IPS-NIHi7 (cell line): Measurements from ENCODE around the gene RIC1.
"Not testable (repeated sequence)": the region's sequence is repeated elsewhere in the genome, so short reads cannot be mapped to it uniquely, and the experiment has no call there.

Source experiments
- DNase-seq: peaks from one replicate; pipeline ENCODE4 v3.0.0; 2012; ENCODE audit warnings: mixed read lengths; ENCODE audit errors: extremely low spot score

Gene RIC1

DNA sequence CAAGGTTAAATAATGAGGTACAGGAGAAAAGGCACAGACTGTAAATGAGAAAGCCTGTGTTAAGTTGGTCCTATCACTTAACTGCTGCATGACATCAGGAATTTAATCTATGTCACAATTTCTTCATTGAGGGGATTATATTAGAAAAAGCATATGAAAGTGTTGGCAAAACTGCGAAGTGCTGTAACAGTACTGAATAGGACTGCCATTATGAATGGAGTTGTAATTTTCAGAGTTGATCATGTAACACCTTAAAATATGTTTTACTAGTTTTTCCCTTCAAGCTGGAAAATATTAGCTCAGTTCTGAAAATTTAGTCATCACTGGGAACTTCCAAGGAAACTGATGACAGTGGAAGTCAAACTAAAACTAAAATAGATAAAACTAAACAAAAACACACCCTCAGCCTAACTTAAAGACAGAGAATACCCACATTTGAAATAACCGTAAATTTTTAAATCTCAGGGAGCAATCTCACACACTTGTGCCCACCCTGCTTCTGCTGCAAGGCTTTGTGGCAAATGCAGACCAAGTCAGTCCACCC lies 158.9 kb downstream of the RIC1 start:
- no peak for DNase-seq

GRCh38 chr9:5789489-5789888 lies 160.6 kb downstream of the RIC1 start:
- no peak for DNase-seq

- DNase-seq, result no peak
These were observed 162.0 kb downstream of the RIC1 start for GRCh38 chr9:5790923-5791322.

- no peak for DNase-seq
These were observed 163.0 kb downstream of the RIC1 start for GRCh38 chr9:5791870-5792269.

DNA sequence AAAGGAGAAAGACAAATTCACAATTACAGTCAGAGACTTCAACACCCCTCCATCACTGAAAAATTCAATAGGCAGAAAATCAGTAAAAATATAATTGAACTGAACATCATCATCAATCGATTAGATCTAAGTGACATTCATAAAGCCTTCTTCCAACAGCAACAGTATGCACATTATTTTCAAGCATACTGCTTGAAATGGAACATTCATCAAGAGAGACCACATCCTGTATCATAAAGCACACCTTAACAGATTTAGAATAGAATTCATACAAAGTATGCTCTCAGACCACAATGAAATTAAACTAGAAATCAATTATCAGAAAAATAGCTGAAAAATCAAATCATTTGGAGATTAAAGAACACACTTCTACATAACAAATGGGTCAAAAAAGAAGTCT lies 164.9 kb downstream of the RIC1 start:
- DNase-seq, result no peak

DNA sequence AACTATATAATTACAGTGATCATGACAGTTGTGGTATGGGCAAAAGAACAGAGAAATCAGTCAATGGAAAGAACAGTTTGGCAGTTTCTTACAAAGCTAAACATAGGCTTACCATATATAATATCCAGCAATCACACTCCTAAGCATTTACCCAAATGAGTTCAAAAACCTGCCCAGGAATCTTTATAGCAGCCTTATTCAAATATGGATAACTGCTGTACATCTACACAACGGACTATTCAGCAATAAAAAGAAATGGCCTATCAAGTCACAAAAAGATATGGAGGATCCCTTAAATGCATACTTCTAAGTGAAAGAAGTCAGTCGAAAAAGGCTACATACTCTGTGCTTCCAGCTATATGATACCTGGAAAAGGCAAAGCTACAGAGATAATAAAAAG lies 167.4 kb downstream of the RIC1 start:
- DNase-seq, result no peak

GRCh38 chr9:5798581-5798980 lies 169.7 kb downstream of the RIC1 start:
- DNase-seq, result no peak

- peak; percentile 21 for DNase-seq
These were observed 170.4 kb downstream of the RIC1 start for GRCh38 chr9:5799314-5799713.

DNA sequence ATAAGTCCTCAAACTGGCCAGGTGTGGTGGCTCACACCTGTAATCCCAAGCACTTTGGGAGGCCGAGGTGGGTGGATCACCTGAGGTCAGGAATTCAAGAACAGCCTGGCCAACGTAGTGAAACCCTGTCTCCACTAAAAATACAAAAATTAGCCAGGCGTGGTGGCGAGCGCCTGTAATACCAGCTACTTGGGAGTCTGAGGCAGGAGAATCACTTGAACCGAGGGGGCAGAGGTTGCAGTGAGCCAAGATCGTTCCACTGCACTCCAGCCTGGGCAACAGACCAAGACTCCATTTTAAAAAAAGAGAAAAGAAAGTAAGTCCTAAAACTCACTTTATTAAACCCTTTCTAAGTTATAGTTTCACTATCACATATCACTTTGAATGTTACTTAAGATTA lies 171.5 kb downstream of the RIC1 start:
- not testable (repeated sequence) for DNase-seq

DNA sequence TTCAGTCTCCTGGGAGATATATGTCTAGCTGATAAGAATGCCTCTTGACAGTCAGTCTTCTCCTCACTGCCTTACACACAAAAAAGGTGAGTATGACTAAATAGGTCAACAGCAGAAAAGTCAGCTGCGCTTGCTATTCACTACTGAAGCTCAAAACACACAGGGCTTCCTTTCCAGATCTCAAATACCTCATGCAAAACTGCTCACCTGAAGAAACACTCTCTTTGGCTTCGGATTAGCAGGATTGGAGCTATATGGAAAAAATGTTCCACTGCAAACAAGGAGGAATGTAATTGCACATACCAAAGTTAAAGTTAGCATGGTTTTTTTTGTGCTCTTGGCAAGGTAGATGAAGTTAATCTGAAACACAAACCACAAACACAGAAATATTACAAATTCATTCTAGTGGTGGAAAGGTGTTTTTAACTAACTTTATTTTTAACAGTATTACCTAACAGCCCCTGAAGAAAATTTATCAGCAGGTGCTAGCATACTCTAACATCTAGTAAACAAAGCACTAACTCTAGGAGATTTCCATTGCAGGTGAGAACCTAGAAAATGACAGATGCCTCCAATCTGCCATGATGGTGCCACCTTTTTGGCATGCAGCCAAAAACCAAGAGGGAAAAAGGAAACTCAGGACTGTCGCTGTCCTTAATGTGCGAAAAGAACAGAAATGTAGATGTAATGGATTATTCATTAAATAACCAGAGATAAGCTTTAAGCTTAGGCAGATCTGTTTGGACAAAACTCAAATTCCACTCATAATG lies 172.2 kb downstream of the RIC1 start:
- no peak for DNase-seq

GRCh38 chr9:5801739-5802113 lies 172.8 kb downstream of the RIC1 start:
- DNase-seq, result no peak

DNA sequence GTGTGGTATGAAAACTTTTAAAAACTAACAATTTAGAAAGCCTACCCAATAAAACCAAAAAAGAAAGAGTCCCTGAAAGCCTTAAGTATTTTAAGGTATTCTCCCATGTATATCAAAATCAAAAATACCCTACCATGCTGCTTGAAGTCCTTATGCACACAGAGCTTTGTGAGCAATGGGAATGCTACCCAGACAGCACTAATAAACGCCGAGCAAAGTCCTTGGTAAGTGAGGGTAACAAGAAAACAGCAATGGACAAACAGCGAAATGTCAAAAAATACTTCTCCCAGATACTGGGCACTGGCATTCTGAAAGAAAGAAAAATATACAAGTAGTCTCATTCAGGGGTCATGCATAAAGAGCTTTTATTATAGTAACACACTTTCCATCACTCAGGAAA lies 176.6 kb downstream of the RIC1 start:
- DNase-seq, result no peak

DNA sequence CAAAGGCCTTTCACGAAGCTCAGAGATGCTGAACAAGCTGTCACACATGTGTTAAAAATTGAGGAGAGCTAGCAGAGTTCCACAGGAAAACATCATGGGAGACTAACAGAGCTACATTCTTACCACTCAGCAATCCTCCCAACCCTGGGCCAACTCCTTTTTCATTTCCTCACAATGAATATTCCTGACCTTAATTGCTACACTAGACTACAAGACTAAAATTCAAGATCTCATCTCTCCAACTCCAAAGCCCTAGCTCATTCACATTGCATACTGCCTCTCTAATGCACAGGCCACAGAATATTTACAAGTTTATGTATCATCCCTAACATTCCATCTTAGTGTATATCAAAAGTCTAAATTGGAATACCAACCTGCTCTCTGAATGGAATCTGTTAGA lies 182.8 kb downstream of the RIC1 start:
- DNase-seq, result no peak

GRCh38 chr9:5813824-5814223 lies 184.9 kb downstream of the RIC1 start:
- no peak for DNase-seq

DNA sequence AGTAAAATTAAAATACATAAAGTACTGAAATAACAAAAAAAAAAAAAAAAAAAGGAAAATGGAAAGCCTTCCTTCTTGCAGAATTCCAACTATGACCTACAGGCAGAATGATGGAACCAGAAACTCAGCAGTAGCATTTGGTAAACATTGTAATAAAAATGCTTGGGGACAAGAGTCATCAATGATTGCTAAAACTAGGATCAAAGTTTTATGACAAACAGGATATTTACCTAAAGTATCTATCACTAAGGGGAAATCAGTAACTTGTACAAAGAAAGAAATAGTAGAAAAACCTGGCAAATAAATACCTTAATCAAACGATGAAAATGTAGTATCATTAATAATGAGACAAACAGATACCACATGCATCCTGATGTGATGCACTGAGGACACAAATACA lies 186.6 kb downstream of the RIC1 start:
- DNase-seq, result no peak

- DNase-seq, result no peak
These were observed 189.0 kb downstream of the RIC1 start for GRCh38 chr9:5817862-5818261.

DNA sequence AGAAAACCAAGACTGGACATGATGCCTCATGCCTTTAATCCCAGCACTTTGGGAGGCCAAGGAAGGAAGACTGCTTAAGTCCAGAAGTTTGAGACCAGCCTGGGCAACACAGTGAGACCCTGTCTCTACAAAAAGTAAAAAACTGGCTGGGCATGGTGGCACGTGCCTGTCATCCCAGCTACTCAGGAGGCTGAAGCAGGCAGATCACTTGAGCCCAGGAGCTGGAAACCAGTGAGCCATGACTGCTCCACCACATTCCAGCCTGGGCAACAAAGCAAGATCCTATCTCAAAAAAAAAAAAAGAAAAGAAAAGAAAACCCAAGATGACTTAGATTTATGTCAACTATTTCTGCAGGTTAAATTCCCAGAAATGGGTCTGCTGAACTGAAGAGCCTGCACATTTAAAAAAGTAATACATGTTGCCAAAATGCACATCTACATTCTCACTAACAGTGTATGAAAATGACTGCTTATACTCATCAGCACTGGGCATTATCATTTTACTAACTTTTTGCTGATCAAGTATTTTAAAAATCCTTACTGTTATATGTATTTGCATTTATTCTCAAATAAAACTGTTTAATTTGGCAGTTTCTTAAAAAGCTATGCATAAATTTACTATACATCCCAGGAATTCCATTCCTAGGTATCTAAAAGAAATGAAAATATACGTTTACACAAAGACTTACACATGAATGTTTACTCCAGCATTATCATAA lies 189.7 kb downstream of the RIC1 start:
- no peak for DNase-seq

GRCh38 chr9:5819174-5819573 lies 190.3 kb downstream of the RIC1 start:
- no peak for DNase-seq

- no peak for DNase-seq
These were observed 191.5 kb downstream of the RIC1 start for GRCh38 chr9:5820425-5820824.

DNA sequence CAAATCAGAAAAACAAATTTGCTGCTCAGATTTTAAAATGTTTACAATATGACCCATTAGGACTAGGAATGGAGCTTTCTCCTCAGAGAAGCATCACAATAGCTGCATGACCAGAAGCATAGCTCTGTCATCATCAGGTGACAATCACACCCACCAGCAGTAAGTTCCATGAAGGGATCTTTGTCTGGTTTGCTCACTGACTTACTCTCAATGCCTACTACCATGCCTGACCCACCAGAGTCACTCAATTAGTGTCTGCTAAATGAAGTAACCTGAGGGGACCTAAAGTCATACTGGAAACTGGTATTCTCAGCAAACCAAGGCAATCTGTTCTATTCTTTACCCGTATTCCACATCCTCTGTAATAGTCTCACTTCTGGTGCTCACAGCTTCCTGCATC lies 196.3 kb downstream of the RIC1 start:
- no peak for DNase-seq
